Measurements from ENCODE around the gene ARHGAP23. TPM values are rescaled to one million over a fixed set of nuclear protein-coding genes. Genes with fewer than 3 reads are reported as not detected.

ARHGAP23 gene
- polyA plus RNA-seq (2012; ENCODE audit: insufficient read depth, insufficient read length) = 4.6 TPM

GRCh38 chr17:38428112-38428642 is at the start of gene ARHGAP23:
Gene ARHGAP23 (plus strand): TSS chr17:38428464. CDS start chr17:38428486, 22 bp downstream.
- H3K4me3 ChIP-seq (ENCODE audit: low read length) = peak within 1 kb of the TSS; percentile 72

GRCh38 chr17:38379448-38379847 is 48.8 kb upstream of the ARHGAP23 start:
- H3K4me3 ChIP-seq (ENCODE audit: low read length) = no peak overlapping the region
- no peak for DNase-seq (ENCODE audit: low read depth, low spot score)

More at GRCh38 chr17:38428112-38428642, at the start of gene ARHGAP23:
- peak; percentile 20 for DNase-seq (ENCODE audit: low read depth, low spot score)

DNA sequence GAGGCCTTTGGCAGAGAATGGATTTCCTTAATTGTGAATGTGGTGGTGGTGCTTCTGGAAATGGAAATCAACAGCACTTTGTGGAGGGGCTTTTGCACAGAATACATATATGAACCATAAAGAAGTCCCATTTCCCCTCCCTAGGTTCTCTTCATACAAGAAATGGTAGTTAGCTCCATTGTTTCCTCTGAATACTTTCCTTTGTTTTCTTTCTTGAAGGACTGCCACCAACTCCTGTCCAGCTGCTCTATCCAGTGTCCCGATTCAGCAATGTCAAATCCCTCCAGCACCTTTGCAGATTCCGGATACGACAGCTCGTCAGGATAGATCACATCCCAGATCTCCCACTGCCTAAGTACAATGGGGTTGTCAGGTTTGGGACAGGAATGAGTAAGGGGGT is 33.2 kb upstream of the ARHGAP23 start:
- no peak overlapping the region for H3K4me3 ChIP-seq (ENCODE audit: low read length)
- DNase-seq (ENCODE audit: low read depth, low spot score) = no peak

DNA sequence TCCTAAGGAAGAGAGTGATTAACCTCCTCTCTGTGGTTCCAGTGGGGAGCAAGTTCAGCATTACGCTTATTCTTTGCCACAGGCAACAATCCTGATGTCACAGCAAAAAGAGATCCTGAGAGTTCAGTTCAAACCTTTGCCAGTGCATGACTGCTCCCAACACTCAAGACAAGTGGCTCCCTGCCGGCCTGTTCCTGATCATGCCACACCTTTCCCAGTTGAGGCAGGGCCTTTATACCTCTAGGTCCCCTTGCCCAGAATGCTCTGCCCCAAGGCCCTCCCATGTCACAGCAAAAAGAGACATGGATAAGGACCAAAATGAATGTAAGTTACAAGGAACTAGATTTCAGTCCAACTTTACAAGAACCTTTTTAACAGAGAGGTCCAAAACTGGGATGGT is 31.0 kb upstream of the ARHGAP23 start:
- no peak for DNase-seq (ENCODE audit: low read depth, low spot score)
- no peak overlapping the region for H3K4me3 ChIP-seq (ENCODE audit: low read length)

DNA sequence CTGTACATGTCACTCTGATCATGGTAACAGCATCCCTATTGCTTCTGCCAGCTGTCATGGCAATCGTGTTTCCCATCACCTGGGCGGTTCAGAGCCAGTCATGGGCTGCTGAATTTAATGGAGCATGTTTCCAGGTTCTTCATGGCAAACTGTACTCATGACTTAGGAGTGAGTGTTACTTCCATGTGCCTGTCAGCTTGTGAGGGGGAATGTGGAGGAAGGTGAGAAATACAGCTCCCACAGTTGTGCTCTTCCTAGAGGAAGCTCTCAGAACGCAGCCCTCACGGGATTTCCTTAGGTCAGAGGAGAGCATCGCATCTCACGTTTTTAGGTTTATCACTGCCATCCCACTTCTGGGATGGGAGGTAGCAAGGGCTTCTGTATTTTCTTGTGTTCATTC is 28.0 kb upstream of the ARHGAP23 start:
- no peak overlapping the region for H3K4me3 ChIP-seq (ENCODE audit: low read length)
- no peak for DNase-seq (ENCODE audit: low read depth, low spot score)

GRCh38 chr17:38401459-38401858 is 26.8 kb upstream of the ARHGAP23 start:
- no peak for DNase-seq (ENCODE audit: low read depth, low spot score)
- no peak overlapping the region for H3K4me3 ChIP-seq (ENCODE audit: low read length)

- H3K4me3 ChIP-seq (ENCODE audit: low read length) = no peak overlapping the region
Measured at GRCh38 chr17:38402897-38403296, 25.4 kb upstream of the ARHGAP23 start.

GRCh38 chr17:38403491-38403890 is 24.8 kb upstream of the ARHGAP23 start:
- no peak for DNase-seq (ENCODE audit: low read depth, low spot score)
- H3K4me3 ChIP-seq (ENCODE audit: low read length) = no peak overlapping the region

More at GRCh38 chr17:38402897-38403296, 25.4 kb upstream of the ARHGAP23 start:
- no peak for DNase-seq (ENCODE audit: low read depth, low spot score)

GRCh38 chr17:38404174-38404943 is 23.9 kb upstream of the ARHGAP23 start:
- no peak overlapping the region for H3K4me3 ChIP-seq (ENCODE audit: low read length)
- DNase-seq (ENCODE audit: low read depth, low spot score) = no peak

- H3K4me3 ChIP-seq (ENCODE audit: low read length) = no peak overlapping the region
- no peak for DNase-seq (ENCODE audit: low read depth, low spot score)
Measured at GRCh38 chr17:38405654-38406053, 22.6 kb upstream of the ARHGAP23 start.

DNA sequence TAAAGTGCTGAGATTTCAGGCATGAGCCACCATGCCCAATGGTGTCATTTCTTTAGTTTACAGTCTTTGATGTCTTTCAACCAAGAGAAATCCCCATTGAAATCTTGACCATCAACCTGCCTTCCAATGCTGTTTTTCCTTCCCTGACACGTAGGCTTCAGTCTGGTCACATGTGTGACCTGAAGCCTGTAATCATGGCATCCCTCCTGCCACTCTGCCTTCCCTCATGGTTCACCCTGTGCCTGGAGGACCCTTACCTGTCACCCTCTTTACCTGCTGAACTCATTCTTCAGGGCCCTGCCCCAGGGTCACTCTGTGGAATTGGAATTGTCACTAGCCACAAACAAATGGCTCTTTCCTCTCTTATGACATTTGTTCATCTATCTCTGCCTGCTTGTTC is 18.1 kb upstream of the ARHGAP23 start:
- H3K4me3 ChIP-seq (ENCODE audit: low read length) = no peak overlapping the region
- no peak for DNase-seq (ENCODE audit: low read depth, low spot score)

DNA sequence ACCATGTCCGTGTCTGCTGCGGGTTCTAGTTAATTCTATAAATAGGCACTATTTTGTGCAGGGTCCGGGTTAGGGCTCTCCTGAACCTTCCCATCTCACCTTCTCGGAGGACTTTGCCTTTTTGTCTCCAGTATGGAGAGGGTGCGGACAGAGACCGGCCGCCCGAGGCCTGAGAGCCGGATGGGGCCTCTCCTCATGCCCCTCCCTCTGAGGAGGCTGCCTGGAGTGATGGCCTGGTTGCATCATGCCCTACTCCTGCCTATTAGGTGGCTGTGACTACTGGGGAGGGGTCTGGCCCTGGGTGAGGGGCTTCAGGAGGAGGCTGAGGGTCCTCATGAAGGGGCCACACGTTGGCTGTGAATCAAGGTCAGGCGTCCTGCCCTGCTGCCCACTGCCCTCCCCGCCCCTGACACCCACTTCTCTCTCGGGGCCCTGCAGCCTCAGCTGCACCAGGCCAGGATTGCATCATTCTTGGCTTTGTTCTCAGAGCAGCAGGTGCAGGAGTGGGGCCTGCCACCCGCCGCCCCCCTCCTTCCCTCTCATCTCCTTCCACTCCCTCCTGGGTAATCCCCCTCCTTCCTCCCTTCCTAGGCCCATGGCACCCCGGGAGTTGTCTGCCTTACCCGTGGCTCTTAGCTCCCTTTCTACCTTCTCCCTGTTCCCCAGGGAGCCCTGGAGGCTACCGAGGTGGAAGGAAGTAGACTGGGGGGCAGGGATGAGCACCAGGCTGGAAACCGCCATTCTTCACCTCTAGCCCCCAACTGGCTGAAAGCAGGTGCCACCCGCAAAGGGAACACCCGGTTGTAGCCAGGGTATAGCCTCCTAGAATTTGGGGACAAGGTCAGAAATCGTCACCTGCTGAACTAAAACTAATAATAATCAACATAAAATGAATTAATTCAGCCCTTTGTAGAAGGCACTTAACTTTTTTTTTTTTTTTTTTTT is 12.7 kb upstream of the ARHGAP23 start:
- peak overlapping the region; percentile 48 for H3K4me3 ChIP-seq (ENCODE audit: low read length)
- DNase-seq (ENCODE audit: low read depth, low spot score) = peak; percentile 86

GRCh38 chr17:38416840-38417209 is 11.4 kb upstream of the ARHGAP23 start:
- no peak overlapping the region for H3K4me3 ChIP-seq (ENCODE audit: low read length)
- peak; percentile 16 for DNase-seq (ENCODE audit: low read depth, low spot score)

GRCh38 chr17:38417210-38417951 is 10.9 kb upstream of the ARHGAP23 start:
- no peak for DNase-seq (ENCODE audit: low read depth, low spot score)
- no peak overlapping the region for H3K4me3 ChIP-seq (ENCODE audit: low read length)

GRCh38 chr17:38418062-38418692 is 10.1 kb upstream of the ARHGAP23 start:
- H3K4me3 ChIP-seq (ENCODE audit: low read length) = no peak overlapping the region
- no peak for DNase-seq (ENCODE audit: low read depth, low spot score)

DNA sequence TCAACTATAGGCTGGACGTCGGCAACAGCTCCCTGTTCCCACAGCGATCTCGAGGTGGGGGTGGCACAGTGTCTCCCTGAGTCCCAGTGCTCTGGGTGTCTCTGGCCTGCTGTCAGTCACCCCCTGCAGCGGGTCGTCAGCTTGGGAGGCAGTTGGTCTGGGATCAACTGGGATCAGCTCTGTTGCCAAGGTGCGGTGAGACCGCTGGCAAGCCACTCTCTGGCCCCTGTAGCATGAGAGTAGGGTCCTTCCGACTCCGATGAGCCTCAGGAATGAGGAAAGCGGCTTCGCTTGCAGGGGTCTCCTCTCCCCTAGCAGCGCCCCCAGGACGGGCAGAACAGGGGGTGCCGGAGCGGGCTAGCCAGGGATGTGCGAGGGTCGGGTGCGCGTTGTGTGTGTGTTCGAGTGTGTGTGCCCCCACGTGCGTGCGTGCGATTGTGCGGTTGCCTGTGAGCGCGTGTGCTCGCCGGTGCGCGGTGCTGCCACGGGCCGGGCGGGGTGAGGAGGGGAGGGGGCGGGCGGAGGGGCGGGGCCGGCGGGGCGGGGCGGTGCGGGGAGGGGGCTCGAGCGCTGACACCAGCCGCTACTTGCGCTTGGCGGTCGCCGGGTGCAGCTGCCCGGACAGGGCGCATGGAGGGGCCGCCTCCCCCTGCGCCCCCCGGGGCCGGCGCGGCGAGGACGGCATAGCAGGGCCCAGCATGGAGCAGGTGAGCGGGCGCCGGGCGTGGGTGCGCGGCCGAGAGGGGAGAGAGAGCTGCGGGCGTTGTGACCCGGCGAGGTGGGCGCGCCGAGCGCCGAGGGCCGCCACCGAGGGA is 9.4 kb upstream of the ARHGAP23 start:
- H3K4me3 ChIP-seq (ENCODE audit: low read length) = no peak overlapping the region
- no peak for DNase-seq (ENCODE audit: low read depth, low spot score)

- no peak overlapping the region for H3K4me3 ChIP-seq (ENCODE audit: low read length)
Measured at GRCh38 chr17:38419508-38419981, 8.7 kb upstream of the ARHGAP23 start.

DNA sequence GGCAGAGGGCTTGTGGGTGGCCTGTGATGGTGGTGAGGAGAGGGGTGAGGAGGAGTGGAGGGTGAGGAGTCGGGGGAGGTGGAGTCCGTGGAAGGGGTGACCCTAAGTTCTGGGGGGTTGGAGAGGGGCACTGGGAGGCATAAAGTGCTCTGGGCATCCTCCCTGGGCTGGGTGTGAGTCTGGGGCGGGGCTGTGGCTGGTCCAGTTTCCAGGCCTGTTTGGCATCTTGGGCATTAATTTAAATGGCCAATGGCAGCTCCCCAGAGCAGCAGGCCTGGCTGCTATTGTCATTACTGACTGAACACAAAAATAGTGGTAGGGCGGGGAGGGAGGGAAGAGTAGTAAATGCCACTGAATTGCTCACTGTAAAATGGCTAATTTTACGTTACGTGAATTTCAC is 7.7 kb upstream of the ARHGAP23 start:
- H3K4me3 ChIP-seq (ENCODE audit: low read length) = no peak overlapping the region
- no peak for DNase-seq (ENCODE audit: low read depth, low spot score)

More at GRCh38 chr17:38419508-38419981, 8.7 kb upstream of the ARHGAP23 start:
- DNase-seq (ENCODE audit: low read depth, low spot score) = no peak

Data from Jurkat, Clone E6-1 (cell line).